Measurements from ENCODE around the gene KCNMA1.

The KCNMA1 gene

DNA sequence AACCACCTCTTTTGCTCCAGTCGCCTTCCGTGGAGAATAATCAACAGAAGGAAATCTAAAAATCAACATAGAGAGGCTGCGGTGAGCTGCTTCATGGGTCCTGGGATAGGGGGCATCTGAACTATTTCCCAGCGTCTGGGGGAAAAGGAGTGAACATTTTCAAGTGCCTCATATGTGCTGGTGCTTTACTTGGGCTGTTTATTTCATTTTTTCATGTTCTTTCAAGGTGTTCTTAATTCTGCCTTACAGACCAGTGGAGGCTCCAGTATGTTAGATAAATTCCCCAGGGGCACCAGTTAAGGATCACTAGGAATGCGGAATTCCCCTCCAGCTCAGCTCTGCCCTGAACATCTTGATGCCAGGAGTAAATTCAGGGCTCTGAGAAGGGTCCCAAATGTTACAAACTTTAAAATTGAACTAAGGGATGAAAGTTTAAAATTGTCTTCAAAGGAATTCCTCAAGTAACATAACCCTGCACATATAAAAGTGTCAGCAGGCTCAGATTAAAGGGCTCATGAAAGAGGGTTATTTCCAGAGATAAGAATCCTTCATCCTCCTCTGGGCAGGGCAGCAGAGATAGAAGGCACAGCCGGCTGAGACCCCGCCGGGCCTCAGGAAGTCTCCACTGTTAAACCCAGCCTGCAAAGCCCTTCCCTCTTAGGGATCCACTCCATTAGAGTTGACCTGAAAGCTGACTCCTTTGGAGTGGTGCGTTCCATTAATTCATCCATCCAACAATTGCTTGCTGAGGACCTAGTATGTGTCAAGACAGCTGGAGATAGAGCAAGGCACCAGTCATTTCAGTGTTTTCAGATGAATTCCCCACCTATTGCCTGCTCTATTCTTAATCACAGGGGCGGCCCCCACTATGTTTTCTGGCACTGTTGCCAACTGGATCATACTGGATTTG lies 345.8 kb downstream of the KCNMA1 start:
- DNase-seq, result no peak

DNA sequence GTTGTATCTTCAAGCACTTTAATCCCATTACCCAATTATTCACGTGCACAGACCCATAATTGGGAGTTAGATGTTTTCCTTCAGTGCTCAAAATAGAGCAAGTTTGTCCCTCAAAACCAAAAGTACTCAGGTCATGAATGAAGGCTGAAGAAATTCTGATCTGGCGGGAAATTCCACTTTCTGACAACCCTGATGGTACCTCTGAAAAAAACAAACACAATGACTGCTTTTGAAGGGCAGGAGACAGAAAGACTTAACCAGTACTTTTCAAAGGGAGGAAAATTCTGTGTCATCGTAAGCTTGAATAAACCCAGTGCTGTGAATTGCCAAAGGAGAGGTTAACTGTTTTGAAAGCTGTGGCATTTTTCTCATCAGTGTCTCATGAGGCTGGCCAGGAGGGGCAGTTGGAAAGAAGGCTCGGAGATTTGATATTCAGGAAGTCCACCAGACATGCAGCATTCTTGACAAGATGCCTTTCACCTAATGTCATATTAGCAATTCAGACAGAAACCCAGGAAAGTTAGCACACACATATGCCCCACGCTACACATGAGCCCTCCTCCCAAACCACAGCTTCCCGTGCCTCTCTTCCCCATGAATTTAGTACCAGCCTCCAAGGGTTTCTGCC lies 347.0 kb downstream of the KCNMA1 start:
- DNase-seq, result no peak

DNA sequence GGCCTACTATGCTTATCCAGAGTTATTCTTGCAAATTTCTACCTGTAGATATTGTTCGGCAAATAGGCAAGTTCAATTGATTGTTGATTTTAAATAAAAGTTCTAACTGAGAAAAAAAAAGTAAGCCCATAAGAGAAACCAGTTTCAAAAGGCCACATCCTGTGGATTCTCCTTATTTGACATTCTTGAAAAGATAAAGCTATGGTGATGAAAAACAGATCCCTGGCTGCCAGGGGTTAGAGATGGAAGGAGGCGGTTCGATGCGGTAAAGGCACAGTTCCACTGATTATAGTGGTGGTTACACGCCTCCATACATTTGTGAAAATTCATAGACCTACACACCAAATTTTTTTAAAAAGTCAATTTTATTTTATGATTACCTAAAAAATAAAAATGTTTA lies 347.8 kb downstream of the KCNMA1 start:
- DNase-seq, result no peak

DNA sequence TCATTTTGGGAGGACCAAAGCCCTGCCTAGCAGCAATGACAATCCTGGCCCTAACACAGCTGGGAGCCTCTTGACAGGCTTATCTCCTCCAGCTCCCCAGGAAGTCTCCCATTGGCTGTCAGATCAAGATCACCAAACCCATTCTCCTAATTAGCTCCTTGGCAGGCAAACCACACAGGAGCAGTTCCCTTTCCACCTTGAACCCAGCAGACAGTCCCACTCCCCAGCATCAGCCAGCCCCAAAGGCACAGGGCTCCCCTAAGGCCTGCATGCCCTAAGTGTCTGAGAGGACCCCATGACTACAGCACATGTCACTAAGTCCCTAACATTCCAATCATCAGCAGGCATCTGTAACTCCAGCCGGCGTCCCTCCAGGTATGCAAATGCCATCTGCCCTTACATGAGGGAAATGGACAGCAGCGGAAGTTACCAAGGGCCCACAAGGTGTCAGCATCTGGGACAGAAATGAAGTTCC lies 348.5 kb downstream of the KCNMA1 start:
- no peak for DNase-seq

DNA sequence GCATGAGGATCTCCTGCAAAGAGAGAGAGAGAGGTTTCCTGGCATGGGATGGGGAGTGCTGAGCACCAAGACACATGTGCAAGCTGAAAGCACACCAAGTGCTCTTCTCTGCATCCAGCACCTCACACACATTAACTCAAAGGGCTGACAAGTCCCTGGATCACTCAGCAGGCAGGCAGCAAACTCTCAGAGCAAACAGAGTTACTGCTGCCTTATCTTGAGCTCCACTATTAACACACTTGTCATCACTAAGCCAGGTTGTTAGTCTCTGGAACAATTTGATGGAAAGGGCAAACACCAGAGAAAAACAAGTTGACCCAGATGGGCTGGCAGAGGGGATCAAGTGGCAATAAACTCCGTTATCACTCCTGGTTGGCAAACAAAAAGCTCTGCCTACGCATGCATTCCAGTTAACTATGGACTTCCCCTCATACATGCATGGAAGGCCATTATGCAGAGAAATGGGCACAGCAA lies 349.9 kb downstream of the KCNMA1 start:
- DNase-seq, result no peak

DNA sequence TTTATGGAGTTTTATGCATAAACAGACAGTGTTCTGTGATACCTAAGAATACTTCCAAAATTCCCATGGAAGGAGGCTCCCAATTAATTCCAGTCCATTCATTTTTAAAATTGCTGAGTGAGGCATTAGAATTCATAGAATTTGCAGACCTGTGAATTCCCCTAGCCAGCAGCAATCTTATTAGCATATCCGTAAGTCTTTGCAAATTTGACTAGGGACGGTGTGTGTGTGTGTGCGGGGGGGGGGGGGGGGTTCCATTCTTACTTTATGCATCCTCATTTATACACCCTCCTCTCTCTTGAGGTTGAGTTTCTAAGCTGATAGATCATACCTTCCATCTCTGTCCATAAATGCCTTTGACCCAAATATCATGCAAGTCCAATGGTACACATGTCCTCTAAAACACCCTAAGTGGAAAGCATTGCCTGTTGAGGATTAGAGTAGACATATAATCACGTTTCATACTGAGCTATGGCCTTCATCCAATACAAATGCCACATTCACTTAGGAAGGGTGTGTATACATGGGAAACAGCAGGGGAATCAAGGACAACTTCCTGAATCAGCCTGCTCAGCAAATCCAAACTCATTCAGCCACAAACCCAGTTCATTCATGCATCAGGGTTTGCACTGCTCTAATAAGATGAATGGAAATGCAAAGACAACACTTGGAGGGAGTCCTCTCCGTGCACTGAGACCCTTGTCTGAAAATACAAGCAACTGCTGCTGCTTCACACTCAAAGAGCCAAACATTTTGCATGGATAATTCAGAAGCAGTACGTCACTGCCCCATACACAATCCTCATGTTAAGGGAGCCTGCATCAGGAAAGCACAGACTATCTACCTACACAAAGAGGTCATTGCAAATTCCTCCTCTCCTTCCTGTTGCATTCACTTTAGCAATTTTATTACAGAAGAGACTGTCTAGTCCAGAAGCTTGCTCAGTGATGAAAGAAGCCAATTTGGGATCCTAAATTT lies 350.8 kb downstream of the KCNMA1 start:
- no peak for DNase-seq

DNA sequence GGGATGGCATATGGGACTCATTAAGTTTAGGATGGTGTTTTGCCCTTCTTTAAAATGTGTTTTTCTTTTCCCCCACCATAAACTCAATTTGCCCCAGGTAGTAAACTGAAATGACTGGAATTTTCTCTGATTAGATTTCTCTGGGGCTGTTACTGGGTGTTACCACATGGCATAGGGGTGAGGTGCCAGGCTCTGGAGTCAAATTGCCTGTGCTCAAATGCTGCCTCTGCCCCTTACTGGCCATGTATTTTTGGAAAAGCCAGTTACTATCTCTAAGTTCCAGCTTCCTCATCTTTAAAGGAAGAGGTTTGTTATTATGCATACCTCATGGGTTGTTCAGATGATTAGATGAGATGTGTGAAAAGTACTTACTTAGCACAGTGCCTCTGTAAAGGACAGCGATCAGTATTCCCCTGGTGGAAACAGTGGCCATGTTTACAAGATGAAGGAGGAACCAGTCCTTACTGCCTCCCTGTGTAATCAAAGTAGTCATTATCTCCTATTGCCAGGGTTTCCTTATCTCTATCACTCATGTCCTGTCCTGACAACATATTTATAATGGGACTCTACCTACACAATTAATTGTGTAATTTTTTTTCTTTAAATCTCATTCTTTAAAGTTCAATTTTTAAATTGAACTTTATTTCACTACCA lies 352.0 kb downstream of the KCNMA1 start:
- DNase-seq, result no peak

DNA sequence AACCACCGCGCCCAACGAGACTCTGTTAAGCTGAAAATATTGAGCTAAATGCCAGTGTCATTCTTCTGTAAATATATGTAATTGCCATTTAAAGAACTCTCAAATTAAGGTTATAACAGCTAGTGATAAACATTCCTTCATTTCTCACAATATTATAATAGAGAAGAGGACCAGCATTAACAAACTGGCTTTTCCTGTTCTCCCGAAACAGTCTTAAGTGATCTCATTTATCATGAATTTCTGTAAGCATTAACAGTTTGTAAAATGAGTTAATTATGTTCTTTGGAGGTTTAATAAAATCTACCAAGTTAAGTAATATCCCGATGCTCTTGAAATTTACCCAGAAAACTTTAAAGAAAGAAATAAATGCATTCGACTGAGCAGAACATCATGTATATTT lies 352.8 kb downstream of the KCNMA1 start:
- DNase-seq, result no peak

DNA sequence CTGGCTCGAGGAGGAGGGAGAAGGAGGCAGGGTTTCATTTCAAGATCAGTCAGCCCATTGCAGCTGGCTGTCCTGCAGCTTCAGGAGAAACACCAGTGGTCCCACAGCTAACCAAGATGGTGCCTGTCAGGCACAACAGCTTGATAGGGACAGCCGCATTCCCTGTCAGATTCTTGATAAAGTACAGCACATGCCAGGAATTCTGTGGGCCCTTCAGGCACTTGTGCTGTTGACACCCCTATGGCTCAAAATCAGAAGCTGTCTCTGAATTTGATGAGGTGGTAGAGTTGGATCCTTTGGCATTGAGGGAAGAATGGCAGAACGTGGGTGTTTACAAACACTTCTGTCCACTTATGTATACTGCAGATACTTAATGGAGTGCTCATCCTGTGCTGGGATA lies 354.3 kb downstream of the KCNMA1 start:
- no peak for DNase-seq

DNA sequence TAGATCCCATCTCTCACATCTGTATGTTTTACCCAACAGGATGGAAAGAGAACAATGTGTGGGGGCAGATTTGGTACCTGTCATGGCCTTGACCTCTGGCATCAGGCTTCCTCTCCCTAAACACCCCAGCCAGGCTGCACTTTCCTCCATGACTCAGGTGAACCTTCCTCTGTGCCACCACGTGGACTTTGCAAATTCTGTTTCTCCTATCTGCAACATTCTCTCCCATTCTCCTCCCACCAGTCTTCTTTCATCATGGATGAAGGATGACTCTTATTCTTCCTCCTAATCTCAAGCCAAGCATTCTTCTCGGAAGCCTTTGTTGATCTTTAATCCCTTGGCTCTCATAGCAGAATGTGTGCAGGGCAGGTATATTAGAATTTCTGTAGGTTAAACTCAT lies 355.4 kb downstream of the KCNMA1 start:
- no peak for DNase-seq

DNA sequence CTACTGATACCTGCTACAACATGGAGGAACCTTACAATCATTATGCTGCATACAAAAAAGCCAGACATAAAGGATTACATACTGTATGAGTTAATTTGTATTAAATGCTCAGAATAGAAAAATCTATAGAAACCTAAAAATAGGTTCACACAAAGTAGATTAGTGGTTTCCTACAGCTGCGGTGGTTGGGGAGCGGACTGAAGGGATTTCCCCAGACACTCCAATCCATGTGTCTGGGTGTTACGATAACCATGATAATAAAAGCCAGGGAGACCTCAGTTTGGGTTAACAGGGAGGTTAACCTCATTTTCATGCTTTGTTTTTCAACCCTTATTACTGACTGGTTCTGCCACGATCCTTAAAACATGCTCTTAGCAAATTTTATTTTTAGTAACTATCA lies 355.9 kb downstream of the KCNMA1 start:
- no peak for DNase-seq

DNA sequence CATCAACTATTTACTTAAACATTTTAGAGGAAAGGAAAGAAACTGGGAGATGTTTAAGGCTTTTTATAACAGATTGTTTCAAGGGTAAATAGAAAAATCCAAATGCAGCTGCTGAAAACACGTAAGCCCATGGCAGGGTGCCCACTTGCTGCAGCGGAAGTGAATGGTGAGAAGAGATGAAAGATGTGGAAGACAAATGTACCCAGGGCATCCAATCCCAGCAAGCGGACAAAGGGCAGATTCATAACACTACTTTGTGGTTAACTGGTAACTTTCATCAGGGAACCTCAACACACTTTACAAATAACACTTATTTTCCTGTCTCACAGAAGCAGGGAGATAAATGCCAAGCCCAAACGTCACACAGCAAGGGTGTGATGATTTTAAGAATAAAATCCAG lies 358.4 kb downstream of the KCNMA1 start:
- peak in 1 of 5 donors; percentile 11 for DNase-seq

DNA sequence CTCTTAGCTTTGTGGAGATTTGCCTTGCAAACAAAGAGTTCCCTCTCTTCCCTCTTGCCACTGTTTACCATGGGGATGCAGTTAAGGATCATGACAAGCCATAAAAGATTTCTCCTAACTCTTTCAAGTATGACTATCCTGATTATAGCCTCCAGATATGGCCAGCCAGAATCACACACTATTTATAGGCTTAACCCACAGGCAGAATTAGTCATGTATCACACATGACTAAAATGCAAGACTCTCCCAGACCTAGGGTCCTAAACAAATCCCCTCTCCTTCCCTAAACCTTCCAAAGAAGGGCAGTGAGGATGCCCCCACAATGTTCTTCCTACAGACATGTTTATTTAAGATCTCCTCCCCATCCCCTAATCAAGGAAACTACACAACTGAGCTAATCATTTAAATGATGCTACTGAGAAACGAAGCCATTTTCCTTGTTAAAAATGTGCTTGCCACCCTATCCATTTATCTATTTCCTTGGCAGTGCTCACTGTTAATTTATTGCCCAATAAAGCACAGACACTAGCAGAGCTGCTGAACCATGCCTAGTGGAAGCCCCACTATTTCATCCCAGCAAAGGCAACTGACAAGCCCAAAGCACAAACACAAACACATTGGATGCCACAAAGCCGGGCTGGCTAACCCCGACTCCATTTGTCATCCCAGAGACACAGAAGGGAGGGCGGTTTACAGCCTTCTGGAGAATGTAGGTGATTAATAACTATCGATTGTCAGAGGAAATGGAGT lies 363.4 kb downstream of the KCNMA1 start:
- DNase-seq, result no peak

DNA sequence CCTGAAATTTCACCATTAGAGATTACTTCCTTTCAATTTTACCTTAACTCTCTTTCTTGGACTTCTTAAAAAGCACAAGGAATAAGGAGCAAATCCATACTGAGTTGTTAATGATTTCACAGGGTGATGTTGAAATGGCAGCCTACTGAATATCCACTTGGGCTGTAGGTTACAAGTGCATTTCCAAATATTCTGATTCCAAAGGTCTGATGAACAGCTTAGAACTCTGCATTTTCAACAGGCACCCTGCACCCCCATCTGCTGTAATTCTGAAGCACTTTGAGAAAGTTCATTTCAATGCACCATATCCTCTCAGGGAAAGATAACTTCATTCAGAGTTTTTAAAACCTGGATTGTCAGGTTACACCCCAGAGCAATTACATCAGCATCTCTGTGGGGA lies 368.4 kb downstream of the KCNMA1 start:
- DNase-seq, result no peak

DNA sequence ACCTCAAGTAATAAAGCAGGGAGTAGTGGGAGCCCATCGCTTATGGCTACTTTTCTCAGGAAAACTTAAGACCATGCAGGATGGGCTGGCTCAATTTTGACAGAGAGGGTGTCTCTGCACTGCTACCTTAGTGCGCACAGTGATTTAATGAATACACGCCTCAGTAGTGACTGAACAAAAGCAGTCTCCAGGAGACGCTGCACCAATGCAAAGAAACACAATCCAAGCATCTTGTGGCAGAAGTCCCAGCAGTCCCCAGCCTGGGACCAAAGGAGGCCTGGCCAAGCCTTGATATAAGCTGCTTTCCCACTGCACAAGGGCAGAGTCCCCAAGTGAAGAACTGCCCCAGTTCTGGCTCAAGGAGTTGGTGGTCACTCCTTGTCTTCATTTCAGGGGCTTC lies 368.9 kb downstream of the KCNMA1 start:
- no peak for DNase-seq

DNA sequence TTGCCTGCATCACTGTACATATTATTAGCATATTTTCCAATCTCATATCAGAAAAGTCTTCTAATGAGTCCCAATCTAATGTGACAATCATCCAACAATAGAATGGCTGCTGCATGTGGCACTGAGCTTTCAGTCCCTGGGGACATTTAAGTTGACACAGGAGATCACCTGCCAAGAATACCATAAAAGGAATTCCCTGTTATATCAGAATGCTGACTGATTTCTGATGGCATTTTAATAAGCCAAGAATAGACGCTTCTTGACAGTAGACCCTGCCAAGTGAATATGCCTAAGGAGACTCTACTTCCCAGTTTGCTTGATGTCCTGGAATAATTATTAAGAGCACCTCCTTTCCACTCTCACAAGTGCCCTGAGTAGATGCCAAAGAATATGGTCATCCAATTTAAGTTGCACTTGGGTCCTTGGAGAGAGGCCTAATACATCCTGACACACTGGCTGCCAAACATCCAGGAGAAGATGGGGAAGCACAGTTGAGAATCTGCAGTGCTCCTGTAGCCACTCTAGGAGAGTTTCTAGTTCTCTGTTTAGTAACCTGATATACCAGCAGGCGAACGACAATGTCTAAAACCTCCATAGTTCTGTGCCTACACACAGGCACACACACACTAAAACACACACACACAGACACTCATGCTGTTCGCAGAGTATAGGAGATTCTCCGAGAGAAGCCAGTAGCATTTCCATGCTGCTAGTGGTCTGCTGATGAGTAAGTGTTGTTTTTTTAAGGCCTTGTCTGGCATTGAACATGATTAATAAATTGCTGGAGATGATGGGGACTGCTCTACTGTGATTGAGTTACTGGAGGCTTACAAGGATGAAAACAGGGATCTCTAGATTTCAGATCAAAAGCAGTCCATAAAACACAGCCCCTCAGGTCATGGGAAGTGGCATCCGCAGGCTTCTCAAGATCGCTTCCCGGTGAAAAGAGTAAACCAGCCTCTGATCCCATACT lies 369.6 kb downstream of the KCNMA1 start:
- DNase-seq, result no peak

DNA sequence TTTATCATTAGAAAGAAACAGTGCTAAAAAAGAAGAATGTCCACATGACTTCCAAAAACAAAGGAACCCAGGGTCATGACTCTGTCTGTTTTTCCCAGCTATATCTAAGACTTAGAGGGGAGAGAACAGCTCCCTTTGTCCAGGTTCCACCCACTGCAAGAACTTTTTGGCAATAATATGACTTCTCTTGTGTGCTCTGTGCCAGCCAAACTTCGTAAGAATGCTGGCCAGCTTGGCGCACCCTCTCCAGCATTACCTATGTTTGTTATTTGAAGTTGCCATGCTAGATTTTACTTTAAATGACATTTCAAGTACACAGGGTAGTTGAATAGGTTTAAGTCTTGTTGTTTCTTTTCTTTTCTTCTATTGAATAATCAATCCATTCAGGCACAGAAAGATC lies 371.4 kb downstream of the KCNMA1 start:
- DNase-seq, result no peak

DNA sequence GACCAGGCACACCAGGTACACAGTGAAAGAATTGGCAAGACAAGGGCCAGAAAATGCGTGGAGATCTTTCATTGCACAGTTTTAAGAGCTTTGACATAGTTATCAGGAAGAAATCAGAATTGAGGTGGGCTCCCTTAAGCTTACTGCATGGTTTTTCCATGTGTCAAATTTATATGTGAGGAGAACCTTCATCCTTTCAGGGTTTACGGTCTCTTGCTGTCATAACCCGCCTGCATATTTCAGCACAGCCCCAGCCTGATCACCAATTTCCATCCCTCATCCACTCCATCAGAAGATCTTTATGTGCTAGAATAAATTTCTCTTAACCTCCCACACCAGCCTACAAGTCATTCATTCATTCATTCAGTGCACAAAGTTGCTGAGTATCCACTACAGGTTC lies 373.1 kb downstream of the KCNMA1 start:
- no peak for DNase-seq

DNA sequence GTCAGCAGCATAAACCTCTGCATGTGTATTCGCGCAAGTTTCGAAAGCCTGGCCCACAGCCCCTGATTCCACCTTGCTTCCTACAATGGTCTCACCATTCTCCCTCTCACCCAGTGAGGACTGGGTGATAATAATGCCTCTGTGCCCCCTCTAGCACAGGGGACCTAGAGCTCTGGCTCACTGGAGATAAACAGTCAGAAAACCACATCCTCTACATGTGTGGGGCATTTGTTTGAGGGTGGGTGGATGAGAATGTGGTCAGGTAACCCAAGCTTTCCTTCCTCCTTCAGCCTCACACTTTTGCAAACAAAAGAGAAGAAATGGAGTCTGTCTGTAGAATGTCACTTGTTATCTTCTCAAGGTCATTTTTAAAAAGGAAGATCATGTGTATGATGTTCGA lies 373.5 kb downstream of the KCNMA1 start:
- DNase-seq, result no peak

DNA sequence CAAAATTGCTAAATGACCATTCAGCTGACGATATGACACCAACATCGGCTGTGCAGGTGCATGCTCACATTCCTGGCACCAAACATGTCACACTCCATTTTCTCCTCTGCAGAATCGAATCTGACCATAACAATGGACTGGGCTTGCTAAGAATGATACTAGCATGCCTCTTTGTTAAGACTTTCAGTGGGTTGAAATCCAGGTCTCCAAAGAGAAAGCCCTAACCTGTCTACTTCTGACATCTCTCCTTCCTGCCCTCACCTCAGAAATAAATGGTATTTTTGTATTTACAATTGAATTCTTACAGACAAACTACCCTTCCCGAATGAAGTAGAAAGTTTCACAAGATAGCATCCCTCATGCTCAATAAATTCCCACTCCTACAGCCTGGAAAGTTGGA lies 373.9 kb downstream of the KCNMA1 start:
- no peak for DNase-seq
